ENCODE measurements around the gene HHIPL2.
"Not testable (repeated sequence)": the region's sequence is repeated elsewhere in the genome, so short reads cannot be mapped to it uniquely, and the experiment has no call there.

GRCh38 chr1:222473717-222474116 lies 74.2 kb downstream of the HHIPL2 start:
- not testable (repeated sequence) for TF ChIP-seq POLR2A (IDR thresholded peaks at IDR 0.05)
- TF ChIP-seq, protein P1, sequence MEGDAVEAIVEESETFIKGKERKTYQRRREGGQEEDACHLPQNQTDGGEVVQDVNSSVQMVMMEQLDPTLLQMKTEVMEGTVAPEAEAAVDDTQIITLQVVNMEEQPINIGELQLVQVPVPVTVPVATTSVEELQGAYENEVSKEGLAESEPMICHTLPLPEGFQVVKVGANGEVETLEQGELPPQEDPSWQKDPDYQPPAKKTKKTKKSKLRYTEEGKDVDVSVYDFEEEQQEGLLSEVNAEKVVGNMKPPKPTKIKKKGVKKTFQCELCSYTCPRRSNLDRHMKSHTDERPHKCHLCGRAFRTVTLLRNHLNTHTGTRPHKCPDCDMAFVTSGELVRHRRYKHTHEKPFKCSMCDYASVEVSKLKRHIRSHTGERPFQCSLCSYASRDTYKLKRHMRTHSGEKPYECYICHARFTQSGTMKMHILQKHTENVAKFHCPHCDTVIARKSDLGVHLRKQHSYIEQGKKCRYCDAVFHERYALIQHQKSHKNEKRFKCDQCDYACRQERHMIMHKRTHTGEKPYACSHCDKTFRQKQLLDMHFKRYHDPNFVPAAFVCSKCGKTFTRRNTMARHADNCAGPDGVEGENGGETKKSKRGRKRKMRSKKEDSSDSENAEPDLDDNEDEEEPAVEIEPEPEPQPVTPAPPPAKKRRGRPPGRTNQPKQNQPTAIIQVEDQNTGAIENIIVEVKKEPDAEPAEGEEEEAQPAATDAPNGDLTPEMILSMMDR (IDR thresholded peaks at IDR 0.05), result not testable (repeated sequence)

Measured in uterus (tissue), 2 donors.